Stimulated activated CD4-positive, alpha-beta T cell treated with anti-CD3 and anti-CD28 coated beads, Interleukin-15, amount 100 ng/mL, for 48 hours (primary cell): ENCODE measurements around the gene FOXO1.
A peak's percentile ranks its signal among the peaks of the same experiment; 100 is the strongest.

Experiments
- DNase-seq, 2 donors: peaks; one replicate each; pipeline ENCODE4 v3.0.0-alpha.2; 2020; ENCODE audit warnings: low read depth in 2 of 2

FOXO1 gene

GRCh38 chr13:40665126-40666044 is 1.1 kb downstream of the FOXO1 start:
- no peak for DNase-seq

GRCh38 chr13:40664350-40665125 is 1.9 kb downstream of the FOXO1 start:
- DNase-seq, result peak in 1 of 2 donors; percentile 35

GRCh38 chr13:40664100-40664349 is 2.4 kb downstream of the FOXO1 start:
- DNase-seq, result peak; percentile 64 to 65

- no peak for DNase-seq
These were observed 3.6 kb downstream of the FOXO1 start for GRCh38 chr13:40662866-40663265.

- no peak for DNase-seq
These were observed 4.4 kb downstream of the FOXO1 start for GRCh38 chr13:40661875-40662665.

GRCh38 chr13:40660692-40661091 is 5.7 kb downstream of the FOXO1 start:
- no peak for DNase-seq

- DNase-seq, result no peak
These were observed 6.2 kb downstream of the FOXO1 start for GRCh38 chr13:40660141-40660664.

- no peak for DNase-seq
These were observed 8.5 kb downstream of the FOXO1 start for GRCh38 chr13:40657951-40658350.

- DNase-seq, result no peak
These were observed 9.1 kb downstream of the FOXO1 start for GRCh38 chr13:40657307-40657706.

- DNase-seq, result no peak
These were observed 10.1 kb downstream of the FOXO1 start for GRCh38 chr13:40656358-40656757.

- no peak for DNase-seq
These were observed 12.7 kb downstream of the FOXO1 start for GRCh38 chr13:40653527-40654318.

- DNase-seq, result no peak
These were observed 13.9 kb downstream of the FOXO1 start for GRCh38 chr13:40652588-40652940.

GRCh38 chr13:40651866-40652587 is 14.4 kb downstream of the FOXO1 start:
- no peak for DNase-seq

- no peak for DNase-seq
These were observed 17.6 kb downstream of the FOXO1 start for GRCh38 chr13:40648841-40649240.

GRCh38 chr13:40648040-40648439 is 18.4 kb downstream of the FOXO1 start:
- DNase-seq, result no peak

GRCh38 chr13:40644838-40645604 is 21.4 kb downstream of the FOXO1 start:
- no peak for DNase-seq

GRCh38 chr13:40640845-40641458 is 25.5 kb downstream of the FOXO1 start:
- DNase-seq, result no peak

- no peak for DNase-seq
These were observed 26.2 kb downstream of the FOXO1 start for GRCh38 chr13:40640202-40640601.

GRCh38 chr13:40639221-40639681 is 27.2 kb downstream of the FOXO1 start:
- no peak for DNase-seq
